Neural cell (in vitro differentiated cells): Measurements from ENCODE around the gene ALDOA. TPM values are rescaled to one million over a fixed set of nuclear protein-coding genes. Genes with fewer than 3 reads are reported as not detected.
"Not testable (repeated sequence)": the region's sequence is repeated elsewhere in the genome, so short reads cannot be mapped to it uniquely, and the experiment has no call there.

ENCODE experiments used
- H2AFZ ChIP-seq: fragments of 200-600, 300-800 bp; sonication (generic), shearing (Covaris generic); 2 replicates; pipeline ENCODE4 v1.6.0; 2014; ENCODE audit warnings: low read depth, mild to moderate bottlenecking, antibody characterized with exemption, low read length, moderate library complexity
- H3F3A ChIP-seq: fragments of 200-600 bp; shearing (Covaris generic); 2 replicates; pipeline ENCODE4 v1.6.1; 2016; ENCODE audit warnings: mild to moderate bottlenecking, moderate library complexity, mixed read lengths, antibody characterized with exemption, low read length; ENCODE audit not compliant: insufficient read depth, poor library complexity, severe bottlenecking
- H3K27ac ChIP-seq: fragments of 200-600, 300-800 bp; sonication (generic), shearing (Covaris generic); 2 replicates; pipeline ENCODE4 v1.5.1; 2014; ENCODE audit warnings: mild to moderate bottlenecking, low read length, moderate library complexity
- H3K27me3 ChIP-seq: fragments of 300-800, 200-600 bp; sonication (generic), shearing (Covaris generic); 2 replicates; pipeline ENCODE4 v1.6.0; 2014; ENCODE audit warnings: mild to moderate bottlenecking, low read depth, low read length, moderate library complexity; ENCODE audit not compliant: insufficient read depth
- H3K36me3 ChIP-seq: fragments of 300-800, 200-600 bp; sonication (generic), shearing (Covaris generic); 2 replicates; pipeline ENCODE4 v1.5.1; 2014; ENCODE audit warnings: mild to moderate bottlenecking, antibody characterized with exemption, low read length, moderate library complexity; ENCODE audit not compliant: insufficient read depth
- H3K4me2 ChIP-seq: fragments of 300-800, 200-600 bp; sonication (generic), shearing (Covaris generic); 2 replicates; pipeline ENCODE4 v1.6.0; 2014; ENCODE audit warnings: mild to moderate bottlenecking, low read length
- H3K4me3 ChIP-seq: fragments of 300-800, 200-600 bp; sonication (generic), shearing (Covaris generic); 2 replicates; pipeline ENCODE4 v1.5.1; 2014; ENCODE audit warnings: mild to moderate bottlenecking, low read length, moderate library complexity
- H3K79me2 ChIP-seq: fragments of 200-600 bp; shearing (Covaris generic); replicated peaks from 2 replicates; pipeline ENCODE4 v1.6.0; 2014; ENCODE audit warnings: mild to moderate bottlenecking, low read length, moderate library complexity; ENCODE audit not compliant: insufficient read depth
- H3K9ac ChIP-seq: fragments of 300-800, 200-600 bp; sonication (generic), shearing (Covaris generic); 2 replicates; pipeline ENCODE4 v1.6.1; 2016; ENCODE audit warnings: mild to moderate bottlenecking, low read length, mixed read lengths
- H3K9me2 ChIP-seq: fragments of 200-600 bp; shearing (Covaris generic); 2 replicates; pipeline ENCODE4 v1.6.1; 2016; ENCODE audit warnings: mild to moderate bottlenecking, low read length, mixed read lengths; ENCODE audit not compliant: insufficient read depth
- H3K9me3 ChIP-seq: fragments of 200-600, 300-800 bp; sonication (generic), shearing (Covaris generic); 2 replicates; pipeline ENCODE4 v1.6.1; 2016; ENCODE audit warnings: mild to moderate bottlenecking, mixed run types, low read length, moderate library complexity, mixed read lengths
- H4K20me1 ChIP-seq: fragments of 200-600 bp; shearing (Covaris generic); 2 replicates; pipeline ENCODE4 v1.6.1; 2016; ENCODE audit warnings: mild to moderate bottlenecking, mixed run types; ENCODE audit not compliant: insufficient read depth
- EP300 ChIP-seq: fragments of 450-650 bp; conservative IDR thresholded peaks from 2 replicates; pipeline ENCODE4 v1.6.1; 2014; ENCODE audit warnings: antibody characterized with exemption, mild to moderate bottlenecking, moderate library complexity; ENCODE audit not compliant: poor library complexity, severe bottlenecking
- EZH2 ChIP-seq: fragments of 200-600, 300-800 bp; shearing (Covaris generic), sonication (generic); IDR thresholded peaks from 2 replicates; pipeline ENCODE4 v1.6.1; 2014; ENCODE audit warnings: antibody characterized with exemption, low read length, borderline replicate concordance, mild to moderate bottlenecking; ENCODE audit not compliant: insufficient read depth, poor library complexity, severe bottlenecking
- MXI1 ChIP-seq: fragments of 450-650 bp; conservative IDR thresholded peaks from 2 replicates; pipeline ENCODE4 v1.6.1; 2014; ENCODE audit warnings: antibody characterized with exemption, mild to moderate bottlenecking; ENCODE audit not compliant: poor library complexity, severe bottlenecking
- POLR2AphosphoS5 ChIP-seq: IDR thresholded peaks from 2 replicates; pipeline ENCODE4 v1.6.1; 2012
- RAD21 ChIP-seq: fragments of 450-650 bp; conservative IDR thresholded peaks from 2 replicates; pipeline ENCODE4 v1.6.1; 2014; ENCODE audit warnings: antibody characterized with exemption, mild to moderate bottlenecking, moderate library complexity
- SMC3 ChIP-seq: fragments of 450-650 bp; conservative IDR thresholded peaks from 2 replicates; pipeline ENCODE4 v1.6.1; 2014; ENCODE audit warnings: antibody characterized with exemption, mild to moderate bottlenecking, moderate library complexity; ENCODE audit not compliant: poor library complexity
- TAF1 ChIP-seq: IDR thresholded peaks from 2 replicates; pipeline ENCODE4 v1.6.1; 2012; ENCODE audit warnings: low read depth
- polyA plus RNA-seq: library from polyadenylated mRNA; depleted of rRNA; stranded (reverse); fragments of >200 nt; gene quantifications from 2 replicates; pipeline ENCODE4 v1.2.3, GENCODE V29; 2014
- TF ChIP-seq, protein P1 (sequence below): fragments of 450-650 bp; IDR thresholded peaks from 2 replicates; pipeline ENCODE4 v1.5.1; 2014; ENCODE audit warnings: antibody characterized with exemption, mild to moderate bottlenecking, moderate library complexity; ENCODE audit not compliant: poor library complexity, severe bottlenecking
- TF ChIP-seq, protein P2 (sequence below): IDR thresholded peaks from 2 replicates; pipeline ENCODE4 v1.6.1; 2012; ENCODE audit warnings: borderline replicate concordance

The ALDOA gene
- polyA plus RNA-seq, 1 donor from 2014 or later = 59.3 TPM

DNA sequence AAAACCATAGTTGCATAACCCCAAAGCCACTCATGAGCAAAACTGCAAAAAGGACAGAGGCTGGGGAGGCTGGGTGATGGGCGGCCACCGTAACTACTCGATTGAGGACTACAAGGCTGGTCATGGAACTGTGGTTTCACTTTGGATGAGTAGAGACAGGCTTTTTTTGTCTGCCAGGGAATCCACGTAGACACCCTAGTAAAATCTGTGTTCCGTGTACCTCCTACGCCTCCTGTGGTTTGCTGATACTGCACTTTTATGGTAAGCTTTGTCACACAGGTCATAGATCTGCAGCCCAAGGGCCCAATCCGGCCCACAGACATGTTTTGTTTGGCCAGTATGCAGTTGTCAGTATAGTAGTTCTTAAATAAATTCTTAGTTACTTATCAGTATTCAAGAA lies 32.3 kb upstream of the ALDOA start:
- H3K9me2 ChIP-seq = no peaks in the 10 kb centered on the region
- H3K9ac ChIP-seq = no peak overlapping the region
- no peaks in the 10 kb centered on the region for H4K20me1 ChIP-seq
- peaks cover 8% of the 10 kb centered on the region for H3K79me2 ChIP-seq
- no peak overlapping the region for H2AFZ ChIP-seq
- no peaks in the 10 kb centered on the region for H3F3A ChIP-seq
- no peaks in the 10 kb centered on the region for H3K9me3 ChIP-seq
- H3K36me3 ChIP-seq = no peaks in the 10 kb centered on the region
- no peak overlapping the region for H3K4me3 ChIP-seq
- H3K4me2 ChIP-seq = no peak overlapping the region
- H3K27ac ChIP-seq = no peak overlapping the region
- no peaks in the 10 kb centered on the region for H3K27me3 ChIP-seq
- TF ChIP-seq TAF1 (no peak), MXI1 (no peak), RAD21 (no peak), POLR2AphosphoS5 (no peak), EP300 (no peak), EZH2 (no peak), SMC3 (no peak)
- TF ChIP-seq, protein P1, sequence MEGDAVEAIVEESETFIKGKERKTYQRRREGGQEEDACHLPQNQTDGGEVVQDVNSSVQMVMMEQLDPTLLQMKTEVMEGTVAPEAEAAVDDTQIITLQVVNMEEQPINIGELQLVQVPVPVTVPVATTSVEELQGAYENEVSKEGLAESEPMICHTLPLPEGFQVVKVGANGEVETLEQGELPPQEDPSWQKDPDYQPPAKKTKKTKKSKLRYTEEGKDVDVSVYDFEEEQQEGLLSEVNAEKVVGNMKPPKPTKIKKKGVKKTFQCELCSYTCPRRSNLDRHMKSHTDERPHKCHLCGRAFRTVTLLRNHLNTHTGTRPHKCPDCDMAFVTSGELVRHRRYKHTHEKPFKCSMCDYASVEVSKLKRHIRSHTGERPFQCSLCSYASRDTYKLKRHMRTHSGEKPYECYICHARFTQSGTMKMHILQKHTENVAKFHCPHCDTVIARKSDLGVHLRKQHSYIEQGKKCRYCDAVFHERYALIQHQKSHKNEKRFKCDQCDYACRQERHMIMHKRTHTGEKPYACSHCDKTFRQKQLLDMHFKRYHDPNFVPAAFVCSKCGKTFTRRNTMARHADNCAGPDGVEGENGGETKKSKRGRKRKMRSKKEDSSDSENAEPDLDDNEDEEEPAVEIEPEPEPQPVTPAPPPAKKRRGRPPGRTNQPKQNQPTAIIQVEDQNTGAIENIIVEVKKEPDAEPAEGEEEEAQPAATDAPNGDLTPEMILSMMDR = no peak
- TF ChIP-seq, protein P2, sequence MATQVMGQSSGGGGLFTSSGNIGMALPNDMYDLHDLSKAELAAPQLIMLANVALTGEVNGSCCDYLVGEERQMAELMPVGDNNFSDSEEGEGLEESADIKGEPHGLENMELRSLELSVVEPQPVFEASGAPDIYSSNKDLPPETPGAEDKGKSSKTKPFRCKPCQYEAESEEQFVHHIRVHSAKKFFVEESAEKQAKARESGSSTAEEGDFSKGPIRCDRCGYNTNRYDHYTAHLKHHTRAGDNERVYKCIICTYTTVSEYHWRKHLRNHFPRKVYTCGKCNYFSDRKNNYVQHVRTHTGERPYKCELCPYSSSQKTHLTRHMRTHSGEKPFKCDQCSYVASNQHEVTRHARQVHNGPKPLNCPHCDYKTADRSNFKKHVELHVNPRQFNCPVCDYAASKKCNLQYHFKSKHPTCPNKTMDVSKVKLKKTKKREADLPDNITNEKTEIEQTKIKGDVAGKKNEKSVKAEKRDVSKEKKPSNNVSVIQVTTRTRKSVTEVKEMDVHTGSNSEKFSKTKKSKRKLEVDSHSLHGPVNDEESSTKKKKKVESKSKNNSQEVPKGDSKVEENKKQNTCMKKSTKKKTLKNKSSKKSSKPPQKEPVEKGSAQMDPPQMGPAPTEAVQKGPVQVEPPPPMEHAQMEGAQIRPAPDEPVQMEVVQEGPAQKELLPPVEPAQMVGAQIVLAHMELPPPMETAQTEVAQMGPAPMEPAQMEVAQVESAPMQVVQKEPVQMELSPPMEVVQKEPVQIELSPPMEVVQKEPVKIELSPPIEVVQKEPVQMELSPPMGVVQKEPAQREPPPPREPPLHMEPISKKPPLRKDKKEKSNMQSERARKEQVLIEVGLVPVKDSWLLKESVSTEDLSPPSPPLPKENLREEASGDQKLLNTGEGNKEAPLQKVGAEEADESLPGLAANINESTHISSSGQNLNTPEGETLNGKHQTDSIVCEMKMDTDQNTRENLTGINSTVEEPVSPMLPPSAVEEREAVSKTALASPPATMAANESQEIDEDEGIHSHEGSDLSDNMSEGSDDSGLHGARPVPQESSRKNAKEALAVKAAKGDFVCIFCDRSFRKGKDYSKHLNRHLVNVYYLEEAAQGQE = no peak

DNA sequence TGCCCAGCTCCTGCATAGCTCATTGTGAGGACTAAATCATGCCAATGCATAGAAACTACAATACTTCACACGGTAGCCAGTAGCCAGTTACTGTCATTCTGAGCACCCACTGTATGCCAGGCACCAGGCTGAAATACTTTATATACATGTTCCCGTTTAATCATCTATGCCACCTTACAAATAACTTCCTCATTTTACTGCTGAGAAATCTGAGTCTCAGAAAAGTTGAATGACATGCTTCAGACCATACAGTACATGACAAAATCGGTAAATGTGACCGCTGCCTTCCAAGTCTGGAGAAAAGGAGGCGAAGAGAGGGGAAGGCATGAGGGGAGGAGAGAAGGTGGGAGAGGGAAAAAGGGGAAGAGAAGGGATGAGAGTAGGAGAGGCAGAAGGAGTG lies 25.3 kb upstream of the ALDOA start:
- H3K36me3 ChIP-seq = no peaks in the 10 kb centered on the region
- no peak overlapping the region for H3K27ac ChIP-seq
- no peaks in the 10 kb centered on the region for H3K9me2 ChIP-seq
- no peak overlapping the region for H3K4me3 ChIP-seq
- no peak overlapping the region for H2AFZ ChIP-seq
- H3K9me3 ChIP-seq = no peaks in the 10 kb centered on the region
- no peak overlapping the region for H3K9ac ChIP-seq
- H3F3A ChIP-seq = no peaks in the 10 kb centered on the region
- no peaks in the 10 kb centered on the region for H4K20me1 ChIP-seq
- no peak for TF ChIP-seq MXI1
- TF ChIP-seq TAF1 = no peak
- TF ChIP-seq RAD21 = no peak
- TF ChIP-seq EP300 = no peak
- no peak for TF ChIP-seq POLR2AphosphoS5
- no peak for TF ChIP-seq EZH2
- TF ChIP-seq, protein P1 = no peak
- no peak for TF ChIP-seq SMC3
- TF ChIP-seq, protein P2 = no peak
- H3K4me2 ChIP-seq = no peak overlapping the region
- H3K27me3 ChIP-seq = no peaks in the 10 kb centered on the region
- H3K79me2 ChIP-seq = no peaks in the 10 kb centered on the region

DNA sequence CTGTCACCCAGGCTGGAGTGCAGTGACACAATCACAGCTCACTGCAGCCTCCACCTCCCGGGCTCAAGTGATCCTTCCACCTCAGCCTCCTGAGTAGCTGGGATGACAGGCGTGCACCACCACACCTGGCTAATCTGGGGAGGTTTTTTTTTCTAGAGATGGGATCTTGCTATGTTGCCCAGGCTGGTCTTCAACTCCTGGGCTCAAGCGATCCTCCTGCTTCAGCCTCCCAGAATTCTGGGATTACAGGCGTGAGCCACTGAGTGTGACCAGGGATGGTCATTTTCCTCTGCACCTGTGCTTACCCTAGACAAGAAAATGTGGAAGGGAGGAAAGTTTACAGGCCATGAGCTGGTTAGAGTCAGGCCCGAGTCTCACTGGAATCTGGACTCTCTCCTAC lies 24.9 kb upstream of the ALDOA start:
- not testable (repeated sequence) for H3K79me2 ChIP-seq, H3K27ac ChIP-seq, H3K4me2 ChIP-seq, H3K9ac ChIP-seq, H3K36me3 ChIP-seq, H3K27me3 ChIP-seq, H3K9me3 ChIP-seq, H3F3A ChIP-seq, H3K9me2 ChIP-seq, H3K4me3 ChIP-seq, H2AFZ ChIP-seq, H4K20me1 ChIP-seq
